HG03442 (cell line): ENCODE results near the gene RGS6.

ENCODE experiments used
- ATAC-seq: cut with Tn5 transposase; IDR thresholded peaks from one replicate; pipeline ENCODE4 v1.9.1; 2021; ENCODE audit warnings: mild to moderate bottlenecking, moderate library complexity; ENCODE audit not compliant: unreplicated experiment

RGS6 gene

GRCh38 chr14:72013721-72014345 lies 81.6 kb downstream of the RGS6 start:
- ATAC-seq, result no peak

DNA sequence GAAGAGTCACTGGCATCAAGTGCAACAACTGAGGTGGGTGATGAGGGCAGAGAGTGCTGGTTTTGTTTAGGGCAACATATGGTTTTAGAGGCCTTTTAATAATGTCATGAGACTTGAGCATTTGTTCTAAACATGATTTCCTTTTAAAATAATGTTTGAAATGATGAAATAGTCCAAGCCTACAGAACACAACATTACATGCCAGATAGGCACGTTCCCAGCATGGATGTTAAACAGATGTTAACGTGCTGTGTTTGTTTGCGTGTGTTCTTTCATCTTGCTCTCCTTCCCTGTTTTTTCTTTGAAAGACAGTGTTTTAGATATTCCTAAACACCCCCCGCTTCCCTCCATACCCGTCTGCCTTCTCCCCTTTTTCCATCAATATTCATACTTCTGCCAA lies 82.3 kb downstream of the RGS6 start:
- no peak for ATAC-seq

DNA sequence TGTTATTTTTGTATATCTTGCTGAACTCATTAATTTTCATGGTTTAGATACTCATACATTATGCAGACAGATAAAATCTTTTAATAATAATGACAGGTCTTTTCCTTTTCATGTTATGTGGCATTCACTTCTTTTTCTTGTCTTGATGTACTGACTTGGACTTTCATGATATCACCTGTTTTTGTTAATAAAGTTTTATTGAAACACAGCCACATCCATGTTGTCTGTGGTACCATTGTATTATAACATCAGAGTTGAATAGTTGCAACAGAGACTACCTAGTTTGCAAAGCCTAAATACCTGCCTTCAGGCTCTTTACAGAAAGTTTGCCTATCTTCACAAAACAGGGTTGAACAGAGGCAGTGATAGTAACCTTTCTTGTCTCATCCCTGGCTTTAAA lies 85.1 kb downstream of the RGS6 start:
- no peak for ATAC-seq

GRCh38 chr14:72023128-72024042 lies 91.2 kb downstream of the RGS6 start:
- no peak for ATAC-seq

DNA sequence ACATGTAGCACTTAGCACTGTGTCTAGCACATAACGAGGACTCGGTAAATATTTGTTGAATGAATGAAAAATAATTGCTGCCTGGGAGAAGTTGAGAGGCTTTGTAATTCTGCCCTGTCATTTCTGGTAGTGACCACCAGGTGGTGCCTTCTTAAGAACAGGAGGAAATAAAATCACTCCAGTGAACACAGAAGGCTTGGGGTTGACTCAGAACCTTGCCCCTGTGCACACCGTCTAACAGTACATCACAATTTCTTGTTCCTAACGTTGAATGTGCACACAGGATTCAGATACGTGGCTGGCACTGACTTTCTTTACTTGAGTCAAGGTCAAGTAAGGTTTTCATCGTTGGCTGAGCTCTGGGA lies 91.8 kb downstream of the RGS6 start:
- ATAC-seq, result no peak

DNA sequence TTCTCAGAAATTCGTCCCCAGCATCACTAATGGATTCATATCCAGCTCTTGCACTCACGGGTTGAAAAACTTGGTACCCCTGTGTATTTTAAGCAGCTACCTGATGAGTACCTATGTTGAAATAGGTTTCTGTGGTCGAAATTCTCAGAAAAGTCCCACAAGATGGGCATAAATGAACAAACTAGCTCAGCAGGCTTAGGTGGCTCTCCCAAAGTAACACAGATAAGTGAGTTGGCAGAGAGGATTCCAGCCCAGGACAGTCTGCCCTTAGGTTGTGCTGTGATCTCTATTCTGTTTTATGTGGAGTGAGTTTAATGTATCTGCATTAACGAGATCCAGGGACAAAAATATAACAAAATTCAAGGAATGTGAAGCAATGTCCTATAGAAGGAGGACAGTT lies 92.3 kb downstream of the RGS6 start:
- ATAC-seq, result no peak

DNA sequence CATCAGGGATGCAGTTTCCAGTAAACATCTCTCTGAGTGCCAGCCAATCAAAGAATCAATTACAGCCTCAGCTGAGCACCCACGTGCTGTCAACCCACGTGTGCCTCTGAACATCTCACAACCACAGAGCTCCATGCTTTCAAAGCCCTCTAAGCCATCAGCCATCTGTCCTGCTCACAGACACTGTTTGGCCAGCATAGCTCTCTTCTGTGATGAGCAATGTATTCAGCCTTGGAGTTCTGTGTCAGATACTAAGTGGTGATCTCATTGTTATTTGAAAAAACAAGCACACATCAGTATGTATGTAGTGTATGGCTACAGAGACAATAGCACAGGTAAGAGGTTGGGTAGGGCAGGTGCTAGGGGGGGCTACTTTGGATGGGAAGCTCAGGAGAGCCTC lies 94.3 kb downstream of the RGS6 start:
- ATAC-seq, result no peak

DNA sequence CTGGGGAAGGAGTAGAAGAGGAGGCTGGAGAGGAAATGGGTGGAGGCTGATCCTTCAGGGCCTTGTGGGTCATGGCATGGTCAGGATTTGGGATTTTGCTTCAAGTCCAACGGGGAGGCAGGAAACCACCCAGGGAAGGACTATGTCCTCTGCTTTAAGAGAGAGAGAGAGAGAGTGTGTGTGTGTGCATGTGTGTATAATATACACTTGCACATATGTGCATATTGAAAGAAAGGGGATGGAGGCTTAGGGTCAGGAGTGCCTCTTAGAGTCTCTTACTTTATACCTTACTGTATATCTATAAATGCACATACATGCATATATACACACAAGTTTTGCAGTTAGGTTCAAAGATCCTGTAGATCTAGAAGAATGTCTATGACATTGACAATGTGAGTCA lies 94.8 kb downstream of the RGS6 start:
- no peak for ATAC-seq

DNA sequence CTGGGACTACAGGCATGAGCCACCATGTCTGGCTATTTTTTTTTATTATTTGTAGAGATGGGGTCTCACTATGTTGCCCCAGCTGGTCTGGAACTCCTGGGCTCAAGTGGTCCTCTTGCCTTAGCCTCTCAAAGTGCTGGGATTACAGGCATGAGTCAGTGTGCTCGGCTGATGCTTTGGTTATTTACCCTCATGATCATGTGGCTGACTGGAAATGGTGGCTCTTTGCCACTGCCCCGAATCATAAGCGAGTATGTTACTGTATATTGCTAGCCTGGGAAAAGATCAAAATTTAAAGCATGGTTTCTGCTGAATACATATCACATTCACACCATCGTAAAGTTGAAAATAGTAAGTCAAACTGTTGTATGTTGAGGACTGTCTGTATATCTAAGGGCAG lies 101.1 kb downstream of the RGS6 start:
- no peak for ATAC-seq

GRCh38 chr14:72040528-72040927 lies 108.3 kb downstream of the RGS6 start:
- ATAC-seq, result no peak

DNA sequence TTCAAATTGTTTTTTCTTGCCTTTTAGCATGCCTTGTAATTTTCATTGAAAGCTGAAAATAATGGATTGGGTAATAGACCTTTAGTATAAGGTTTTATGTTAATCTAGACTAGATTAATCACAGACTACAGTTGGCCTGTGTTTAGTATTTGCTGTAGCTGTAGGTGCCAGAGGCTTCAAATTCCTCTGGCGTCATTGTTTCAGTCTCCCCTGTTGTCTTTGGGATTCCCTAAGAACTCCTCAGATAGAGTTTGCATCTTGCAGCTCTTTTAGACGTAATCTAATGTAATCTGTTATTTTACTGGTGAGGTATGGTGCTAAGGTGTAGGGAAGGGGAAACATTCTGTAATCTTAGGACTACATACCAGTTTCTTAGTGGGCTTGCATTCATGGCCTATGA lies 113.0 kb downstream of the RGS6 start:
- ATAC-seq, result no peak

DNA sequence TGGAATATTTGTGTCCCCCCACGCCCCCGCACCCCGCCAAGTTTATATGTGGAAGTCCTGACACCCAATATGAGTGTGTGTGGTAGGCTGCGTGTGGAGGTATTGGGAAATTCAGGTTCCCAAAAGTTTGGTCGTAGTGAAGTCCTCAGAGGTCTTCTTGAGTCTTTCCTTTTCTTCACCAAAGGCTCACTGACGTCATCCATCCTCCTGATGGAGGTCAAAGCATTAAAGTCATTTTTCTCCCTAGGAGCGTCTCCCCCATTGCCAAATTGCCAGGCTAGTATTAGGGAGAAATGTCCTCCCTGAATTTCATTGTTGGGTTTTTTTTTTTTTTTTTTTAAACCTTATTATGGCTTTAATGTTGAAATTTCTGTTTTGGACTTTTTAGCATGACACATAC lies 113.7 kb downstream of the RGS6 start:
- ATAC-seq, result no peak

DNA sequence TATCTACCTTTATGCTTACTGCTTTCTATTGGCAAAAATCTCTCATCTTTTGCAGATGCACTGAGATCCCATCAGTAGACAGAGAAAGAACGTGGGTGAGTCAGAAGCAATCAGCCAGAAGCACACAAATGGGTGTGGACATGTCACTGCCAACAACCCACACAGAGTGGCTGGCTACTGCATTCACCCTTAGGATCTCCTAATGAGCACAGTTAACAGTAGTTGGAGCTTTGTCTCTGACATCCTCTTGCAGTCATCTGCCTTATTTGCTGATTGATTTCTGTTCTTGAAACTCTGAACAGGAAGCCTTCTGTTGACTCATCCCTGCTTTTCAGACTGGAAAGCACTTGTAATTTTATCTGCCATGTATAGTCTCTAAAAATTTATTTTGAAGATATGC lies 117.2 kb downstream of the RGS6 start:
- no peak for ATAC-seq

DNA sequence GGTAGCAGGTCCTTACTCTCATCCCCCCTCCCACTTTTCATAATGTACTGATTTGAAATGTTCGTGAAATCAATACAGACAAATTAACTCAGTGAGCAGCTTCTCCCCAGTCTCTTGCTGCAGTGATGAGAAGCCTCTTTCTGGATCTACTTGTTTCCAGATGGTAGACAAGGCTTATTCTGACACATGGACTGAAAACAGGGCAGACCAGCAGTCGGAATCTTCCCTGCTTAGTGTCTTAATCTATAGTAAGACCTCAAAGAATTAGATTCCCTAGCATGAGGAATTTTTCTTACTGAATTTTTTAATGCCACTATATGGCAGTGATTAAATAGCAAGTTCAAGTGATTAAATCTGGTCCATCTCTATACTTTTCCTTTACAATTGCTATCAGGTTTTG lies 120.1 kb downstream of the RGS6 start:
- ATAC-seq, result no peak

DNA sequence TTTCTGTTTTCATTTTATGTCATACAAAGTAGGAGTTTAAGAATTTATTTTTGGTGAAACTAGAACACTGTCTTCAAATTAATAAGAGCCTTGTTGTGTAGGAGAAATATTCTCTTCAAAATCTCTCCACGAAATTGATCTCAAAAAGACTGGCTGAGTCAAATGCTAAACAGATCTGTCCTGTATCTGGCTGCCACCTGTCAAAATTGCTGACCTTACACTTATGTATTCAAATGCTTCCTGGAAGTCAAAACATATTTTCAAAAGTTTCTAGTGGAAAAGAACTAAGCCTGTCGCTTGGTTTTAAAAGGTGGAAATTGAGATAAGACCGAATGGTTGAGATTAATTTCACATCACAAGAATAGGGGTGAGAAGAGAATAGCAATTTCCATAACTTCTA lies 121.4 kb downstream of the RGS6 start:
- no peak for ATAC-seq

- no peak for ATAC-seq
Measured at GRCh38 chr14:72054911-72055310, 122.7 kb downstream of the RGS6 start.

DNA sequence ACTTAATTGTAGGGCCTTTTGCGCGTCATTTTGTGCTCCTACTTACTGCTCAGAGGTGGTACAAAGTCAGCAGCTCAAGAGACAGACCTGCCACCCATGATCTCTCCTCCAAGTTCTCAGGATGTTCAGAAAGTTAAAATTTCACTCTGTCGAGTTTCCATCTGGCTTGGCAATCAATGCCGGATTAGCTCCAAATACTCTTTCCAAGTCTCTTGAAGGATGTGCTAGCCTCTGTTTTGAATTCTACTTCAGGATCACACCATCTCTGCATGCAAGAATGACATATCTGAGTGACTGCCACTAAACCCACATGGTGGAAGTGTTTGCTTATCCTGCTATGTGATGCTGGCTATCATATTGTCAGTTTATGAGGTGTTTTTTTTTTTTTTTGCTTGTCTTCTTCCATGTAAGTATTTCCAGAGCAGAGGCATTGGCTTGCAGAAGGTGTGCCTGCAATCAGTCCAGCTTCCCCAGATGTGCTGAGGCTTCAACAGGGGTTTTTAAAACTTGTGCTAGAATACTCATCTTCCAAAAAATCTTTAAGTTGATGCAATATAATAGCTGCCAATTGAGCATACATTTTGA lies 125.6 kb downstream of the RGS6 start:
- no peak for ATAC-seq

GRCh38 chr14:72060460-72060859 lies 128.2 kb downstream of the RGS6 start:
- ATAC-seq, result no peak

DNA sequence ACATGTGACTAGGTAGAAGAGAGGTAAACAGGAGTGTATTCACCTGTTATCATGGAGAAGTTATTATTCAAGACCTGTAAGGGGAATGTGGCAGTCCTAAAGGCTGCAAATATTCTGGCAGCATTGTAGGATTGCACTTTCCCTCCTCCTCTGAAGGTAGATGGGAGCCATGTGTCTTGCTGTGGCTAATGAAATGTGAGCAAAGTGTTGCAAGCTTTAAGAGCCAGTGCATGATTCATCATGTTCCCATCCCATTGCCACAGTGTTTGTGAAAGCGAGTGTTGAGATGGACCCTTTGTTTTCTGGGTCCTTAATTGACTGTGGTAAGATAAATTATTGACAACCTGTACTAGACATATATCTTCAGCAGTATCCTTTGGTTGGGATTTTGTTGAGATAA lies 128.7 kb downstream of the RGS6 start:
- no peak for ATAC-seq

DNA sequence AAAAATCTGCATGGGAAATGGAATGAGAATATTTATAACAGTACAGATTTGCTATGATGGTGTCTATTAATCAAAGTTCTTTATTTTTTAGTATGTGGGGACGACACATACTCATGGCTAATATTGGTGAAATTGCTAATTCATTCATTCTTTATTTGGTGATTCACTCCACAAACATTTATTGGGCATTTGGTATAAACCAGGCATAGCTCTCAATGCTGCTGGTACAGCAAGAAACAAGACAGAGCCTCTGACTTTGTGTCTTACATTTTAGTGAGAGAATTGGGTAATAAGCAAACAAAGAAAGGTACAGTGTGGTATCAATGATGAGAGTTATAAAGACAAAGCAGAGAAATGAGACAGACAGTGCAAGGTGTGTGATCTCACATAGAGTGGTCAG lies 129.5 kb downstream of the RGS6 start:
- ATAC-seq, result no peak

- ATAC-seq, result no peak
Measured at GRCh38 chr14:72063761-72064282, 131.6 kb downstream of the RGS6 start.

DNA sequence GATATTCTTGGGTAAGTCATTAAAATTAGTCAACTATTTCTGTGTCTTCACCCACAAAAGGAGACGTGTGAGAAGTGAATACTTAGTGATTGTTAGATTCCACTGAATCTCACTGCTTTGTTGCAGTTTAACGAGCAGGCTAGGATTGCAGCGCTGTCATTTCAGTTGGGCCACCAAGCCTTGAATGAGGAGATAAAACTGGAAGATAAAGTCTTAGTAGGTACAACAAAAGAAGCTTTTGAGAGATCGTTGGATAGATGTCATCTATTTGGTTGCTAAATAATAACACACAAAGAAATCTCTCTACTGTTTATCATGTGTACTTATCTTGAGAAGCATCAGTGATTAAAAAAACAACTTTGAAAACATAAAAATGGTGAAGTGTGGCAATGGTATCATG lies 132.3 kb downstream of the RGS6 start:
- no peak for ATAC-seq
